Activated T-helper 1 cell treated with anti-CD3 and anti-CD28 coated beads, Interleukin-12 subunit alpha, Interleukin-12 subunit beta, Interleukin-2, Interleukin-4 antibody, amounts not matched to agents 30 ng/mL and 10 ng/mL and 1 ng/mL, durations not matched to agents 14 hours and 24 hours and 36 hours (primary cell): ENCODE measurements around the gene GINS3. TPM values are rescaled to one million over a fixed set of nuclear protein-coding genes. Genes with fewer than 3 reads are reported as not detected.

Experiments used
- DNase-seq: peaks from one replicate; pipeline ENCODE4 v3.0.0; 2021; ENCODE audit warnings: low spot score
- H3K27ac Mint-ChIP-seq: one replicate; pipeline ENCODE4 v1.8.0; 2021; ENCODE audit warnings: mild to moderate bottlenecking, mixed read lengths
- H3K27me3 Mint-ChIP-seq: one replicate; pipeline ENCODE4 v1.8.0; 2022; ENCODE audit warnings: mild to moderate bottlenecking, moderate library complexity, mixed read lengths; ENCODE audit not compliant: insufficient read depth
- H3K36me3 Mint-ChIP-seq: one replicate; pipeline ENCODE4 v1.8.0; 2021; ENCODE audit warnings: low read depth, mixed read lengths
- H3K4me1 Mint-ChIP-seq: one replicate; pipeline ENCODE4 v1.8.0; 2021; ENCODE audit warnings: low read depth, mixed read lengths
- H3K4me3 Mint-ChIP-seq: one replicate; pipeline ENCODE4 v1.8.0; 2021; ENCODE audit warnings: mild to moderate bottlenecking, moderate library complexity, mixed read lengths
- H3K9me3 Mint-ChIP-seq: one replicate; pipeline ENCODE4 v1.8.0; 2021; ENCODE audit warnings: mixed read lengths
- intact Hi-C: fragments of 100-400 bp; cut with micrococcal nuclease; formaldehyde crosslinking; loops from one replicate; pipeline ENCODE4 v1.15.1; 2024
- total RNA-seq: library from RNA; stranded (reverse); gene quantifications from 2 replicates; pipeline ENCODE4 v1.2.3, GENCODE V29; 2022

The GINS3 gene
- total RNA-seq, 1 donor from 2014 or later: 25.3 TPM

- intact Hi-C loops: no loop called here
- H3K4me3 Mint-ChIP-seq: no peak overlapping the region
- no peaks in the 10 kb centered on the region for H3K36me3 Mint-ChIP-seq
- H3K27me3 Mint-ChIP-seq: peaks cover 2% of the 10 kb centered on the region
- no peak for DNase-seq
- no peaks in the 10 kb centered on the region for H3K9me3 Mint-ChIP-seq
- H3K4me1 Mint-ChIP-seq: no peaks in the 10 kb centered on the region
- no peak overlapping the region for H3K27ac Mint-ChIP-seq
Measured at GRCh38 chr16:58419241-58419990, 27.1 kb downstream of the GINS3 start.

DNA sequence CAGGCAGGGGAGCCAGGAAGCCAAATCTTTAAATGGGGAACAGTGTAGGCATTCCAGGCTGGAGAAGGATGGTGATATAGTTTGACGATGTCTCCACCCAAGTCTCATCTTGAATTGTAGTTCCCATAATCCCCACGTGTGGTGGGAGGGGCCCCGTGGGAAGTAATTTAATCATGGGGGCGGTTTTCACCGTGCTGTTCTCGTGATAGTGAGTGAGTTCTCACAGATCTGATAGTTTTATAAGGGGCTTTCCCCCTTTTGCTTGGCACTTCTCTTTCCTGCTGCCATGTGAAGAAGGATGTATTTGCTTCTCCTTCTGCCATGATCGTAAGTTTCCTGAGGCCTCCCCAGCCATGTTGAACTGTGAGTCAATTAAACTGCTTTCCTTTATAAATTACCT lies 28.8 kb downstream of the GINS3 start:
- Mint-ChIP-seq H3K4me1 (peaks cover 12% of the 10 kb centered on the region), H3K27ac (no peak overlapping the region), H3K36me3 (no peaks in the 10 kb centered on the region), H3K9me3 (no peaks in the 10 kb centered on the region), H3K4me3 (no peak overlapping the region), H3K27me3 (peaks cover 5% of the 10 kb centered on the region)
- intact Hi-C loops: no loop called here
- no peak for DNase-seq

DNA sequence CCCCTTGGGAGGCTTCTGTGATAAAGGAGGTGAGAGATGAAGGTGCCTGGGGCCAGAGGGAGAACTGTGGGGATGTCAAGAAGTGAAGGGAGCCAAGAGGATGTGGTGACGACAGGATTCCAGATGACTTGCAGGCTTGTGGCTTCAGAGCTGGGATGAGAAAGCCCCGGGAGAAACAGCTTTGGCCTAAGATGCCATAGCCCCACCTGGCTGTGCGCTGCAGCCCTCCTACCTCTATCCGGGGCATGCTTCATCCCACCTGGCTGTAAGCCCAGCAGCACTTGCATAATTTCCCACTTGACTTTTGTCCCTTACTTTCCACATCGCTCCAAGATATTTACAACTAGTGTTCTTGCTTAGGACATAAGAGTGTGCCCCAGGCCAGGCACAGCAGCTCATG lies 29.3 kb downstream of the GINS3 start:
- Mint-ChIP-seq H3K9me3 (no peaks in the 10 kb centered on the region), H3K4me1 (peaks cover 15% of the 10 kb centered on the region), H3K36me3 (no peaks in the 10 kb centered on the region), H3K27me3 (peaks cover 8% of the 10 kb centered on the region), H3K27ac (no peak overlapping the region), H3K4me3 (no peak overlapping the region)
- no peak for DNase-seq
- intact Hi-C loops: no loop called here

- intact Hi-C loops: no loop called here
- no peak overlapping the region for H3K27ac Mint-ChIP-seq
Measured at GRCh38 chr16:58422809-58423208, 30.5 kb downstream of the GINS3 start.

DNA sequence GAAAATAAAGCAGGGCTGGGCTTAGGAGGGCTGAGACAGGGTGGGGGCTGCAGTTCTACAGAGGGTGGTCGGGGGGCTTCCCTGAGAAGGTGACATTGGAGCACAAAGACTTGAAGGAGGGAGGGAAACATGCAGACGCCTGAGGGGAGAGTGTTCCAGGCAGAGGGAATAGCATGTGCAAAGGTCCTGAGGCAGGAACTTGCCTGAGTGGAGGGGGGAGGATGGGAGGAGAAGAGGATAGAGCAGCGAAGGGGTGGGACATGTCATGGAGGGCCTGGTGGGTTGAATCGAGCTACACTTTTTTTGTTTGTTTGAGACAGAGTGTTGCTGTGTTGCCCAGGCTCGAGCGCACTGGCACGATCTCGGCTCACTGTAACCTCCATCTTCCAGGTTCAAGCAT lies 33.0 kb downstream of the GINS3 start:
- no peak overlapping the region for H3K4me3 Mint-ChIP-seq

More at GRCh38 chr16:58422809-58423208, 30.5 kb downstream of the GINS3 start:
- Mint-ChIP-seq H3K9me3 (no peaks in the 10 kb centered on the region), H3K4me3 (no peak overlapping the region), H3K4me1 (peaks cover 15% of the 10 kb centered on the region), H3K27me3 (peaks cover 8% of the 10 kb centered on the region), H3K36me3 (no peaks in the 10 kb centered on the region)
- no peak for DNase-seq

DNA sequence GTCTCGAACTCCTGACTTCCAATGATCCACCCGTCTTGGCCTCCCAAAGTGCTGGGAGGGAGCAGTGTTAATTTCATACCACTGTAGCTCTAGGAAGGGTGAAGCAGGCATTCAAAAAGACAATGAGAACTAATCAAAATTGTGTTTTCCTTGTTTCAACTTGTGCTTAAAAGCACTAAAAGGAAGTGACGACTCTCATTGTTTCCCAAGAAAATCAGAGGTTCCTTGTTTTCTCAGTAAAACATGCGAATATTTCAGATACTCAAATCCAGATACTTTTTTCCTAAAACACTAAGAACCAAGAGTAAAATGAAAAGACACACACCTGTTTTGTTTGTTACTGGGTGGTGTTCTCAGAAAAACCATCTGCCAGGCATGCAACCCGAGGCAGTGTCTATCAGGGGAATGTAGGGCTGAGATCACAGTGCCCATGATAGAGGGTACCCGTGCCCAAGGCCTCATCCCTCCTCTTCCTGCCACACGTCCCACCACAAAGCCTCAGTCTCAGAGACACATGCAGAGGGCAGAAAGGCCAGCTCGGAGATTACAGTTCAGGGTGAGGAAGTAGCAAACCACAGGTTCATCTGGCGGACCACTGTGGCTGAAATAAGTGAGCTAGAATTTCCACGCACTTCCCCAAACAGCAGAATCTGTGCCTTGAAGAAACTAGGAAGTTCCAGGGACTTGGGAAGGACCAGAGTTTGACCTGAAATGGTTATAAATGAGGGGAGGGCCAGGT lies 33.7 kb downstream of the GINS3 start:
- intact Hi-C loops: no loop called here
- Mint-ChIP-seq H3K4me3 (no peak overlapping the region), H3K9me3 (no peaks in the 10 kb centered on the region), H3K4me1 (peaks cover 15% of the 10 kb centered on the region), H3K27me3 (peaks cover 14% of the 10 kb centered on the region), H3K36me3 (no peaks in the 10 kb centered on the region), H3K27ac (peak overlapping the region; percentile 32)
- DNase-seq: peak; percentile 11

More for the DNA sequence above, 33.0 kb downstream of the GINS3 start:
- Mint-ChIP-seq H3K27me3 (peaks cover 14% of the 10 kb centered on the region), H3K27ac (no peak overlapping the region), H3K4me1 (peaks cover 15% of the 10 kb centered on the region), H3K36me3 (no peaks in the 10 kb centered on the region), H3K9me3 (no peaks in the 10 kb centered on the region)
- intact Hi-C loops: no loop called here
- DNase-seq: no peak

DNA sequence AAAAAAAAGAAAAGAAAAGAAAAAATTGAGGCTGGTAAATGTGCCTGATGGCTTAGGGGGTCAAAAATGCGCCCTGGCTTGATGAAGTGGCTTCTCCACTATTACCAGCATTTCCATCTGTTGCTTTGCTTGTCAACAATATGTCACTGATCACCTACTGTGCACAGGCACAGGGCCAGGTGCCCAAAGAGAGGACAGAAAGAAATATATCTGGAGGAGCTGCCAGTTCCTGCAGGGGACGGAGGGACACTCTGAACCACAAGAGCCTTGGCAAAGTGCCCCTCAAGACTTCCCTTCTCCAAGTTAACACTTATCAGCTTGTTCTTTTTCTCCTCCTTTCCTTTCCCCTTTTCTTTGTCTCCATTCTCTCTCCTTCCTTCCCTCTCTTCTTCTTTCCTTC lies 34.7 kb downstream of the GINS3 start:
- Mint-ChIP-seq H3K4me1 (peaks cover 15% of the 10 kb centered on the region), H3K27me3 (peaks cover 13% of the 10 kb centered on the region), H3K9me3 (no peaks in the 10 kb centered on the region), H3K36me3 (no peaks in the 10 kb centered on the region), H3K27ac (no peak overlapping the region), H3K4me3 (no peak overlapping the region)
- intact Hi-C loops: no loop called here
- DNase-seq: no peak

GRCh38 chr16:58428621-58429542 lies 36.6 kb downstream of the GINS3 start:
- no peak overlapping the region for H3K27ac Mint-ChIP-seq
- no peaks in the 10 kb centered on the region for H3K9me3 Mint-ChIP-seq
- no peak overlapping the region for H3K4me3 Mint-ChIP-seq
- intact Hi-C loops: no loop called here
- H3K27me3 Mint-ChIP-seq: peaks cover 17% of the 10 kb centered on the region
- H3K4me1 Mint-ChIP-seq: peaks cover 15% of the 10 kb centered on the region
- no peak for DNase-seq
- no peaks in the 10 kb centered on the region for H3K36me3 Mint-ChIP-seq

DNA sequence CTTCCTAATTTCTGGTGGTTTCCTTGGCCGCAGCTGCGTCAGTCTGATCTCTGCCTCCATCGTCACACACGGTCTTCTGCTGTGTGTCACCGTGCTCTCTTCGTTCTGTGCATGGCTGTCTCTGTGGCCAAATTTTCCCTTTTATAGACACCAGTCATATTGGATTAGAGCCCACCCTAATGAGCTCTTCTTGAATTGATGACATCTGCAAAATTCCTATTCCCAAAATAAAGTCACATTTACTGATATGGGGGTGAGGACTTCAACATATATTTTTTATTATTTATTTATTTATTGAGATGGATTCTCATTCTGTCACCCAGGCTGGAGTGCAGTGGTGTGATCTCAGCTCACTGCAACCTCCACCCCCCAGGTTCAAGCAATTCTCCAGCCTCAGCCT lies 38.4 kb downstream of the GINS3 start:
- no peak overlapping the region for H3K27ac Mint-ChIP-seq
- H3K4me3 Mint-ChIP-seq: no peak overlapping the region
- peaks cover 6% of the 10 kb centered on the region for H3K4me1 Mint-ChIP-seq
- intact Hi-C loops: no loop called here
- no peaks in the 10 kb centered on the region for H3K36me3 Mint-ChIP-seq
- DNase-seq: no peak
- H3K27me3 Mint-ChIP-seq: peaks cover 14% of the 10 kb centered on the region
- H3K9me3 Mint-ChIP-seq: no peaks in the 10 kb centered on the region

- no peak for DNase-seq
- peaks cover 5% of the 10 kb centered on the region for H3K27me3 Mint-ChIP-seq
- H3K9me3 Mint-ChIP-seq: no peaks in the 10 kb centered on the region
- intact Hi-C loops: no loop called here
- no peak overlapping the region for H3K27ac Mint-ChIP-seq
- no peak overlapping the region for H3K4me3 Mint-ChIP-seq
- no peaks in the 10 kb centered on the region for H3K36me3 Mint-ChIP-seq
- no peaks in the 10 kb centered on the region for H3K4me1 Mint-ChIP-seq
Measured at GRCh38 chr16:58433569-58433951, 41.3 kb downstream of the GINS3 start.

DNA sequence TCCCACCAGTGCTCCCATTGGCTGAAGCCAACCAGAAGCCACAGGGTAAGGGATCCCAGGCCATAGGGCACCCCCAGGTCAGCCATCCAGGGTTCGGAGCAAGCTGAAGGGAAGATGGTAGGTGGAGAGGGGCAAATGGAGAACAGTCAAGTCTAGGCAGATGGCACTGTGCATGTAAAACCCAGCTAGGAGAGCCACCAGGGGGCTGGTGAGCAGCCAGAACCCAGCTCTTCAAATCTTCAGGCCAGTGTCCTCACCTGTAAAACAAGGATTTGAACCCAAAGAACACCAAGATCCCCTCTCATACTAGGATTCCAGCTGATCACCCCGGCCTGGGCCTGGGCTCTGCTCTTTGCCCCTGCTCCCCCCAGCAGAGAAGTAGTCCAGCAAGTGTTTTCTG lies 43.5 kb downstream of the GINS3 start:
- Mint-ChIP-seq H3K36me3 (no peaks in the 10 kb centered on the region), H3K27me3 (peaks cover 8% of the 10 kb centered on the region), H3K27ac (no peak overlapping the region), H3K4me3 (no peak overlapping the region), H3K4me1 (no peaks in the 10 kb centered on the region), H3K9me3 (no peaks in the 10 kb centered on the region)
- DNase-seq: no peak
- intact Hi-C loops: no loop called here

DNA sequence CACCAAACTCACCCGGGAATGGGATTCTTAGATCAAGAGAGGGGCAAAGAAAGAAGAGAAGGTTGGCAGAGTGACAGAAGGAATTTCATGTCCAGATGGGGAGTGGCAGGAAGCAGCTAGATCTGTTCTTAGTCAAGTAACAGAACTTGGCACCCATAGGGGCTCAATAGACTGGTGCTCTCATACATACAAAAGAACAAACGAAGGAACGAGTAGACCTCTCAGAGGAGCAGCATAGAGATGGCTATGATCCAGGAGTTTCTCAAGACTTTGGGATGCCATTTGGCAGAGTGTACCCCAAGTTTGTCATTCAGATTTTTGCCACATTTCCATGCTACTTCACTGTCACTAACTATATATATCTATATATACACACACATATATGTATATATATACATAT lies 47.9 kb downstream of the GINS3 start:
- Mint-ChIP-seq H3K36me3 (no peaks in the 10 kb centered on the region), H3K4me1 (no peaks in the 10 kb centered on the region), H3K9me3 (no peaks in the 10 kb centered on the region), H3K4me3 (no peak overlapping the region), H3K27me3 (peaks cover 4% of the 10 kb centered on the region), H3K27ac (no peak overlapping the region)
- DNase-seq: no peak
- intact Hi-C loops: no loop called here

GRCh38 chr16:58442547-58442946 lies 50.3 kb downstream of the GINS3 start:
- H3K27ac Mint-ChIP-seq: no peak overlapping the region
- H3K27me3 Mint-ChIP-seq: peaks cover 4% of the 10 kb centered on the region
- no peaks in the 10 kb centered on the region for H3K36me3 Mint-ChIP-seq
- no peaks in the 10 kb centered on the region for H3K9me3 Mint-ChIP-seq
- intact Hi-C loops: no loop called here
- H3K4me3 Mint-ChIP-seq: no peak overlapping the region
- no peaks in the 10 kb centered on the region for H3K4me1 Mint-ChIP-seq
- DNase-seq: no peak
